HL-60 (cell line): ENCODE measurements around the gene IRAK2.
A peak's percentile ranks its signal among the peaks of the same experiment; 100 is the strongest.

Experiments used
- DNase-seq, 2 experiments: peaks; one replicate each; pipeline ENCODE4 v3.0.0-alpha.2; 2010 to 2020; ENCODE audit warnings: low read depth in 1 of 2, low spot score in 1 of 2
- H3K27ac ChIP-seq: fragments of 250-450 bp; sonication (Bioruptor Pico); replicated peaks from 2 replicates; pipeline ENCODE4 v1.5.1; 2020; ENCODE audit warnings: mild to moderate bottlenecking, moderate library complexity
- H3K27me3 ChIP-seq: fragments of 250-450 bp; sonication (Bioruptor Pico); 2 replicates; pipeline ENCODE4 v1.5.1; 2021; ENCODE audit warnings: mild to moderate bottlenecking, moderate library complexity; ENCODE audit not compliant: insufficient read depth, poor library complexity, severe bottlenecking
- H3K4me3 ChIP-seq: replicated peaks from 2 replicates; pipeline ENCODE4 v1.5.1; 2011; ENCODE audit warnings: mild to moderate bottlenecking, control low read depth, low read length; ENCODE audit not compliant: insufficient read depth
- CTCF ChIP-seq: IDR thresholded peaks from one replicate; pipeline ENCODE4 v1.5.1; 2011; ENCODE audit warnings: low read length, control low read depth, inconsistent platforms; ENCODE audit not compliant: insufficient read depth
- GABPA ChIP-seq: IDR thresholded peaks from 2 replicates; pipeline ENCODE4 v1.6.1; 2012; ENCODE audit warnings: low read depth
- POLR2AphosphoS5 ChIP-seq: IDR thresholded peaks from 2 replicates; pipeline ENCODE4 v1.6.1; 2012; ENCODE audit warnings: low read depth
- REST ChIP-seq: IDR thresholded peaks from 2 replicates; pipeline ENCODE4 v1.6.1; 2012; ENCODE audit warnings: low read depth; ENCODE audit not compliant: insufficient replicate concordance
- SPI1 ChIP-seq: IDR thresholded peaks from 2 replicates; pipeline ENCODE4 v1.6.1; 2012; ENCODE audit warnings: low read depth, mild to moderate bottlenecking, borderline replicate concordance

Gene IRAK2

GRCh38 chr3:10248984-10249748 lies 84.4 kb downstream of the IRAK2 start:
- TF ChIP-seq REST (no peak), CTCF (no peak), POLR2AphosphoS5 (no peak), SPI1 (no peak), GABPA (no peak)
- H3K27ac ChIP-seq, result peak overlapping the region; percentile 81
- H3K27me3 ChIP-seq, result no peaks in the 10 kb centered on the region
- H3K4me3 ChIP-seq, result peak overlapping the region; percentile 92
- peak in 1 of 2 experiments; percentile 49 for DNase-seq

- no peak for TF ChIP-seq SPI1
- no peak for TF ChIP-seq CTCF
- TF ChIP-seq GABPA, result no peak
- no peak for TF ChIP-seq REST
- no peak for TF ChIP-seq POLR2AphosphoS5
- Histone ChIP-seq H3K4me3 (peak overlapping the region; percentile 92), H3K27me3 (no peaks in the 10 kb centered on the region), H3K27ac (peak overlapping the region; percentile 81)
- DNase-seq, result no peak
Measured at GRCh38 chr3:10249833-10250232, 85.1 kb downstream of the IRAK2 start.

- H3K4me3 ChIP-seq, result no peak overlapping the region
- TF ChIP-seq POLR2AphosphoS5 (no peak), SPI1 (no peak), CTCF (no peak), REST (no peak), GABPA (no peak)
- DNase-seq, result no peak
- H3K27me3 ChIP-seq, result no peaks in the 10 kb centered on the region
- no peak overlapping the region for H3K27ac ChIP-seq
Measured at GRCh38 chr3:10251006-10251405, 86.3 kb downstream of the IRAK2 start.
